Measurements from ENCODE around the gene PACSIN3. TPM values are rescaled to one million over a fixed set of nuclear protein-coding genes. Genes with fewer than 3 reads are reported as not detected.

PACSIN3 gene
- total and polyA plus RNA-seq, 2 of the 8 experiments (the other 6 are each of a cell fraction or from before 2014, with no cell fraction given) = 23.8 to 47.2 TPM

DNA sequence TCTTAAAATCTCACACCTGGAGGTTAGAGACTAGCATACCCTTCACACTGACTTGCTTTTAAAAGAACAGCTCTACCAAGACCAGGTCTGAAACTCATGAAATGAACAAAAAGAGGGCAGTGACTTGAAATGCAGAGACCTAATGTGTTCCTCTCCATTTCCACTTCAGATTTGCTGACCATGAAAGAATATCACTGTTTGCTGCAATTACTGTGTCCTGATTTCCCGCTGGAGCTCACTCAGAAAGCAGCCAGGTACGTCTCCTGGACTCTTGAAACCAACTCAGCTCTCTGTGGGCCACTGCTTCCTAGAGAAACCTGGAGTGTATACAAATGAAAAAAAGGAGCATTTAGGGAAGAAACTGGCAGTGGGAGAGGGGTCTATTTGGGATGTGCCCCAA, 48.8 kb downstream of the PACSIN3 start:
- no peak overlapping the region for H2BK120ac ChIP-seq (replicated peaks; ENCODE audit: low read depth, low read length)
- no peak overlapping the region for H2BK15ac ChIP-seq (ENCODE audit: low read length)
- H4K20me1 ChIP-seq (replicated peaks in 1 of 2; ENCODE audit: control insufficient read depth in 1 of 2, insufficient read depth in 2 of 2, low read length in 2 of 2) = no peaks in the 10 kb centered on the region
- H2AK5ac ChIP-seq (ENCODE audit: low read depth, low read length) = no peak overlapping the region
- 93% methylated on average over 2 of the region's 2 CpGs; no CpG with 5 or more reads in 1 of the 2 experiments for WGBS, 2 experiments (ENCODE audit: extremely low coverage in 1 of 2, insufficient coverage in 1 of 2, insufficient read length in 1 of 2, insufficient replicate concordance in 2 of 2, low coverage in 1 of 2, low lambda C conversion rate in 2 of 2, missing lambda C conversion rate in 1 of 2)
- H3K79me2 ChIP-seq (ENCODE audit: control insufficient read depth in 1 of 2, insufficient read depth in 2 of 2, low read length in 2 of 2) = no peaks in the 10 kb centered on the region
- no peak overlapping the region for H3K9ac ChIP-seq (replicated peaks in 1 of 4; ENCODE audit: extremely low read depth in 1 of 4, low read depth in 3 of 4, low read length in 3 of 4)
- H2BK20ac ChIP-seq (ENCODE audit: low read length) = no peak overlapping the region
- no peaks in the 10 kb centered on the region for H3K4me1 ChIP-seq (replicated peaks in 1 of 4; ENCODE audit: control insufficient read depth in 3 of 4, insufficient read depth in 4 of 4, low read length in 3 of 4)
- H3K23me2 ChIP-seq (ENCODE audit: low read depth, low read length) = no peaks in the 10 kb centered on the region; the same call in 1 of the 2 replicates
- H2AFZ ChIP-seq (ENCODE audit: low read length) = no peak overlapping the region
- no peak overlapping the region for H2BK5ac ChIP-seq (ENCODE audit: low read depth, low read length)
- no peak overlapping the region for H4K8ac ChIP-seq (ENCODE audit: extremely low read depth, insufficient read depth, low read length)
- H3K36me3 ChIP-seq (ENCODE audit: control insufficient read depth in 2 of 4, insufficient read depth in 4 of 4, low read length in 3 of 4) = peaks cover 0 to 2% (median 0%) of the 10 kb centered on the region in 4 experiments; a peak in 1 of 8 replicates
- DNase-seq (ENCODE audit: low read depth in 1 of 2, low spot score in 2 of 2) = no peak
- H3K79me1 ChIP-seq (ENCODE audit: low read depth, low read length) = no peaks in the 10 kb centered on the region
- no peak overlapping the region for H3K23ac ChIP-seq (ENCODE audit: insufficient read length)
- no peak for FAIRE-seq
- H4K91ac ChIP-seq (replicated peaks; ENCODE audit: insufficient read length, low read length) = no peak overlapping the region
- TF ChIP-seq GTF2F1 (IDR thresholded peaks at IDR 0.05; ENCODE audit: borderline replicate concordance, low read depth, low read length) (no peak), SP4 (IDR thresholded peaks at IDR 0.05; ENCODE audit: low read length) (no peak), POLR2AphosphoS5 (IDR thresholded peaks at IDR 0.05; ENCODE audit: low read depth, low read length) (no peak)
- TF ChIP-seq, protein P1, sequence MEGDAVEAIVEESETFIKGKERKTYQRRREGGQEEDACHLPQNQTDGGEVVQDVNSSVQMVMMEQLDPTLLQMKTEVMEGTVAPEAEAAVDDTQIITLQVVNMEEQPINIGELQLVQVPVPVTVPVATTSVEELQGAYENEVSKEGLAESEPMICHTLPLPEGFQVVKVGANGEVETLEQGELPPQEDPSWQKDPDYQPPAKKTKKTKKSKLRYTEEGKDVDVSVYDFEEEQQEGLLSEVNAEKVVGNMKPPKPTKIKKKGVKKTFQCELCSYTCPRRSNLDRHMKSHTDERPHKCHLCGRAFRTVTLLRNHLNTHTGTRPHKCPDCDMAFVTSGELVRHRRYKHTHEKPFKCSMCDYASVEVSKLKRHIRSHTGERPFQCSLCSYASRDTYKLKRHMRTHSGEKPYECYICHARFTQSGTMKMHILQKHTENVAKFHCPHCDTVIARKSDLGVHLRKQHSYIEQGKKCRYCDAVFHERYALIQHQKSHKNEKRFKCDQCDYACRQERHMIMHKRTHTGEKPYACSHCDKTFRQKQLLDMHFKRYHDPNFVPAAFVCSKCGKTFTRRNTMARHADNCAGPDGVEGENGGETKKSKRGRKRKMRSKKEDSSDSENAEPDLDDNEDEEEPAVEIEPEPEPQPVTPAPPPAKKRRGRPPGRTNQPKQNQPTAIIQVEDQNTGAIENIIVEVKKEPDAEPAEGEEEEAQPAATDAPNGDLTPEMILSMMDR (IDR thresholded peaks at IDR 0.05; ENCODE audit: control extremely low read depth in 1 of 3, insufficient read depth in 1 of 3, low read depth in 1 of 3, low read length in 3 of 3) = no peak
- H3K27me3 ChIP-seq (replicated peaks in 1 of 4; ENCODE audit: control insufficient read depth in 3 of 4, extremely low read depth in 1 of 4, insufficient read depth in 3 of 4, low read length in 3 of 4) = no peaks in the 10 kb centered on the region
- no peak overlapping the region for H4K5ac ChIP-seq (ENCODE audit: insufficient read length, low read depth, low read length)
- H3K14ac ChIP-seq (ENCODE audit: insufficient read length) = no peak overlapping the region
- ChIA-PET CTCF (ENCODE audit: partially characterized antibody) (no interaction called here), POLR2A (ENCODE audit: partially characterized antibody) (no interaction called here)
- H3K4me2 ChIP-seq (ENCODE audit: insufficient read depth in 1 of 2, low read depth in 2 of 2, low read length in 2 of 2) = no peak overlapping the region
- H3K56ac ChIP-seq (replicated peaks; ENCODE audit: insufficient read length, low read depth, low read length) = no peak overlapping the region
- no peaks in the 10 kb centered on the region for H3K9me3 ChIP-seq (ENCODE audit: insufficient read depth in 2 of 2, low read depth in 1 of 2, low read length in 1 of 2)
- no peak overlapping the region for H3K18ac ChIP-seq (ENCODE audit: extremely low read depth, low read length)
- H3K4me3 ChIP-seq (ENCODE audit: extremely low read depth in 1 of 4, insufficient read depth in 2 of 4, low read depth in 3 of 4, low read length in 4 of 4) = no peak overlapping the region
- H3K27ac ChIP-seq (ENCODE audit: low read depth, low read length) = no peak overlapping the region
- no peak overlapping the region for H2BK12ac ChIP-seq (ENCODE audit: low read depth, low read length)
- no peak overlapping the region for H3K4ac ChIP-seq (replicated peaks; ENCODE audit: insufficient read length, low read depth, low read length)
